ENCODE data around the gene IFRD2.
"Not testable (repeated sequence)": the region's sequence is repeated elsewhere in the genome, so short reads cannot be mapped to it uniquely, and the experiment has no call there.

DNA sequence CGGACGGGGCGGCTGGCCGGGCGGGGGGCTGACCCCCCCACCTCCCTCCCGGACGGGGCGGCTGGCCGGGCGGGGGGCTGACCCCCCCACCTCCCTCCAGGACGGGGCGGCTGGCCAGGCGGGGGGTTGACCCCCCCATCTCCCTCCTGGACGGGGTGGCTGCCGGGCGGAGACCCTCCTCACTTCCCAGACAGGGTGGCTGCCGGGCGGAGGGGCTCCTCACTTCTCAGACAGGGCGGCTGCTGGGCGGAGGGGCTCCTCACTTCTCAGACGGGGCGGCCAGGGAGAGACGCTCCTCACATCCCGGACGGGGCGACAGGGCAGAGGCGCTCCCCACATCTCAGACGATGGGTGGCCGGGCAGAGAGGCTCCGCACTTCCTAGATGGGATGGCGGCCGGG is 19.8 kb upstream of the IFRD2 start:
- TF ChIP-seq, protein P1, sequence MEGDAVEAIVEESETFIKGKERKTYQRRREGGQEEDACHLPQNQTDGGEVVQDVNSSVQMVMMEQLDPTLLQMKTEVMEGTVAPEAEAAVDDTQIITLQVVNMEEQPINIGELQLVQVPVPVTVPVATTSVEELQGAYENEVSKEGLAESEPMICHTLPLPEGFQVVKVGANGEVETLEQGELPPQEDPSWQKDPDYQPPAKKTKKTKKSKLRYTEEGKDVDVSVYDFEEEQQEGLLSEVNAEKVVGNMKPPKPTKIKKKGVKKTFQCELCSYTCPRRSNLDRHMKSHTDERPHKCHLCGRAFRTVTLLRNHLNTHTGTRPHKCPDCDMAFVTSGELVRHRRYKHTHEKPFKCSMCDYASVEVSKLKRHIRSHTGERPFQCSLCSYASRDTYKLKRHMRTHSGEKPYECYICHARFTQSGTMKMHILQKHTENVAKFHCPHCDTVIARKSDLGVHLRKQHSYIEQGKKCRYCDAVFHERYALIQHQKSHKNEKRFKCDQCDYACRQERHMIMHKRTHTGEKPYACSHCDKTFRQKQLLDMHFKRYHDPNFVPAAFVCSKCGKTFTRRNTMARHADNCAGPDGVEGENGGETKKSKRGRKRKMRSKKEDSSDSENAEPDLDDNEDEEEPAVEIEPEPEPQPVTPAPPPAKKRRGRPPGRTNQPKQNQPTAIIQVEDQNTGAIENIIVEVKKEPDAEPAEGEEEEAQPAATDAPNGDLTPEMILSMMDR (IDR thresholded peaks at IDR 0.05): not testable (repeated sequence)
- TF ChIP-seq EP300, POLR2AphosphoS5, POLR2A (IDR thresholded peaks at IDR 0.05): not testable (repeated sequence)

All from gastroesophageal sphincter (tissue), 3 donors.